Activated T-cell treated with anti-CD3 and anti-CD28 coated beads, Interleukin-2, amount 50 U/mL, for 24 hours (primary cell): Measurements from ENCODE around the gene LSR.
A peak's percentile ranks its signal among the peaks of the same experiment; 100 is the strongest.

ENCODE experiments used
- DNase-seq: peaks from one replicate; pipeline ENCODE4 v3.0.0-alpha.2; 2020
- H3K27ac Mint-ChIP-seq: 2 replicates; pipeline ENCODE4 v1.8.0; 2020; ENCODE audit warnings: mild to moderate bottlenecking, mixed read lengths
- H3K27me3 Mint-ChIP-seq: 2 replicates; pipeline ENCODE4 v1.8.0; 2020; ENCODE audit warnings: mixed read lengths
- H3K36me3 Mint-ChIP-seq: 2 replicates; pipeline ENCODE4 v1.8.0; 2020; ENCODE audit warnings: low read depth, mixed read lengths
- H3K4me1 Mint-ChIP-seq: 2 replicates; pipeline ENCODE4 v1.8.0; 2020; ENCODE audit warnings: low read depth, mixed read lengths
- H3K4me3 Mint-ChIP-seq: 2 replicates; pipeline ENCODE4 v1.8.0; 2020; ENCODE audit warnings: mild to moderate bottlenecking, moderate library complexity, mixed read lengths
- H3K9me3 Mint-ChIP-seq: 2 replicates; pipeline ENCODE4 v1.8.0; 2020; ENCODE audit warnings: mixed read lengths

Gene LSR

DNA sequence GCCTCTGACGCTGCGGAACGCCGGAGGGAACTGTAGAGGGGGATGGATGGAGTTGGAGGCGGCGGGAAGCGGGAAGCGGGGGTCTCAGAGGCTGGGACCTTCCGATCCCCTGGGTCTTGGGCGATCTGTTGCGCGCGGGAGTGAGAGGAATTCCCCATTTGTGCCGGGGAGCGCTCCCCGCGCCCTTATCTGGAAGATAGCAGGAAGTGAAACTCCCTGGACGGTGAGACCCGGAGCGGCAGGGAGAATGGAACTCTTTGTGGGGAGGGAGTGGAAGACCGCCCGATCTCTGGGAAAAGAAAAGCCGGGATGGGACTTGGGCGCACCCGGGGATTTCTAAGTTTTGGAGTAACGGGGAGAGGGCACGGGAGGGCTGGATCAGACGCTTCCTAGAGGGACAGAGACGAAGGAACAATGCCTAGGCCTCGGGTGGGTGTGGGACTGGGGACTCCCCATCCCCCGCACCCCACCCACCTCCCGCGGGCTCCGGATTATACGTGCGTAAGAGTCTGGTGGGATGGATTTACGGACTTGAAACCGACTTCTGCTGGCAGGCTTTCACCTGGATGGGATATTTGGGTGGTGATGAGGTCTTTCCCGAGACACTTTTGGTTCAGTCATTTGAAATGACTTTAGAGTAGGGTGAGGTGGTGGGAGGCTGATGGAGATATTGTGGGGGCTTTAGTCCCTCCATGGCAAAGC lies 495 bp downstream of the LSR start:
- peaks cover 5% of the 10 kb centered on the region for H3K9me3 Mint-ChIP-seq
- H3K27ac Mint-ChIP-seq = peak overlapping the region; percentile 86
- peak overlapping the region; percentile 89 for H3K4me3 Mint-ChIP-seq

DNA sequence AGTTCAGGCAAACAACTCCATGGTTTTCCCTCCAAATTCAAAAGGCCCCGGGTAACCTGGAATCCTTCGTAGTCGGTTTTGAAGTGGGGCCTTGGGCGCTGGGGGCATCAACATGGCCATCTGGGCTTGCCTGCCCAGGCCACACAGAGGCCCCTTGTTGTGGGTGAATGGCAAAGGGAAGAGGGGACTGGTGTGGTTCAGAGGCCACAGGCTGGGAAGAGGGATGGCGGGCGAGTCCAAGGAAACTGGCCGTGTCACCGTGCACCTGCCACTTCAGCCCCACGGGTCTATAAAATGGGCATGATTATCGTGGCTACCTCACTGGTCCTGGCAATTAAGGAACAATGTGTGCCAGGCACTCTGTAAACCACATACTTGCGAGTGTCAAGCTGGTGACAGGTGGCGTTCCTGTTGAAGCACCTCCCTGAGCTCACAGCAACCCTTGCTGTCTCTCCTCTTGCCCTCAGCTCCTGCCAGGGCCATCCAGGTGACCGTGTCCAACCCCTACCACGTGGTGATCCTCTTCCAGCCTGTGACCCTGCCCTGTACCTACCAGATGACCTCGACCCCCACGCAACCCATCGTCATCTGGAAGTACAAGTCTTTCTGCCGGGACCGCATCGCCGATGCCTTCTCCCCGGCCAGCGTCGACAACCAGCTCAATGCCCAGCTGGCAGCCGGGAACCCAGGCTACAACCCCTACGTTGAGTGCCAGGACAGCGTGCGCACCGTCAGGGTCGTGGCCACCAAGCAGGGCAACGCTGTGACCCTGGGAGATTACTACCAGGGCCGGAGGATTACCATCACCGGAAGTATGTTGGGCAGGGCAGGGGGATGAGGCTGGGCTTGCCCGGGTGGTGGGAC lies 1.3 kb downstream of the LSR start:
- H3K4me3 Mint-ChIP-seq = peak overlapping the region; percentile 89
- H3K4me1 Mint-ChIP-seq = peaks cover 38% of the 10 kb centered on the region
- DNase-seq = peak; percentile 29
- peaks cover 19% of the 10 kb centered on the region for H3K27me3 Mint-ChIP-seq
- H3K9me3 Mint-ChIP-seq = no peaks in the 10 kb centered on the region
- H3K36me3 Mint-ChIP-seq = peaks cover 37% of the 10 kb centered on the region
- peak overlapping the region; percentile 63 for H3K27ac Mint-ChIP-seq

More for the DNA sequence above, 495 bp downstream of the LSR start:
- DNase-seq = no peak
- H3K27me3 Mint-ChIP-seq = peaks cover 19% of the 10 kb centered on the region
- peaks cover 38% of the 10 kb centered on the region for H3K4me1 Mint-ChIP-seq
- peaks cover 29% of the 10 kb centered on the region for H3K36me3 Mint-ChIP-seq

DNA sequence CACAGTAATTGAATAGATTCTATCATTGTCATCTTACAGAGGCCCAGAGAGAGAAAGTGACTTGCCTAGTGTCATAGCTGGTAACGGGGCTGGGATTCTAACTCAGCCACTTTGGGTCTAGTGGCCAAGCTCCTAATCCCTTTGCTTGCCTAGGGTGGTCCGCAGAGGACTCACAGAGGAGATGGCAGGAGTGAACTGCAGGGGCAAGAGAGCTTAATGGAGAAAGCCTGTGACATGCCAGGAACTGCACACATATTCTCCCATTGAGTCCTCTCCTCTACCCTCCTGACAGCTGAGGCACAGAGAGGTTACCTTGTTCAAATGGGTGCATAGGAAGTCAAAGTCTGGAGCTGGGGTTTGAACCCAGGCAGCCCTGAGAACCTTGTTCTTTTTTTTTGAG lies 2.7 kb downstream of the LSR start:
- DNase-seq = peak; percentile 24
- Mint-ChIP-seq H3K27me3 (peaks cover 19% of the 10 kb centered on the region), H3K9me3 (no peaks in the 10 kb centered on the region), H3K27ac (no peak overlapping the region), H3K36me3 (peaks cover 43% of the 10 kb centered on the region), H3K4me1 (peaks cover 46% of the 10 kb centered on the region), H3K4me3 (no peak overlapping the region)

DNA sequence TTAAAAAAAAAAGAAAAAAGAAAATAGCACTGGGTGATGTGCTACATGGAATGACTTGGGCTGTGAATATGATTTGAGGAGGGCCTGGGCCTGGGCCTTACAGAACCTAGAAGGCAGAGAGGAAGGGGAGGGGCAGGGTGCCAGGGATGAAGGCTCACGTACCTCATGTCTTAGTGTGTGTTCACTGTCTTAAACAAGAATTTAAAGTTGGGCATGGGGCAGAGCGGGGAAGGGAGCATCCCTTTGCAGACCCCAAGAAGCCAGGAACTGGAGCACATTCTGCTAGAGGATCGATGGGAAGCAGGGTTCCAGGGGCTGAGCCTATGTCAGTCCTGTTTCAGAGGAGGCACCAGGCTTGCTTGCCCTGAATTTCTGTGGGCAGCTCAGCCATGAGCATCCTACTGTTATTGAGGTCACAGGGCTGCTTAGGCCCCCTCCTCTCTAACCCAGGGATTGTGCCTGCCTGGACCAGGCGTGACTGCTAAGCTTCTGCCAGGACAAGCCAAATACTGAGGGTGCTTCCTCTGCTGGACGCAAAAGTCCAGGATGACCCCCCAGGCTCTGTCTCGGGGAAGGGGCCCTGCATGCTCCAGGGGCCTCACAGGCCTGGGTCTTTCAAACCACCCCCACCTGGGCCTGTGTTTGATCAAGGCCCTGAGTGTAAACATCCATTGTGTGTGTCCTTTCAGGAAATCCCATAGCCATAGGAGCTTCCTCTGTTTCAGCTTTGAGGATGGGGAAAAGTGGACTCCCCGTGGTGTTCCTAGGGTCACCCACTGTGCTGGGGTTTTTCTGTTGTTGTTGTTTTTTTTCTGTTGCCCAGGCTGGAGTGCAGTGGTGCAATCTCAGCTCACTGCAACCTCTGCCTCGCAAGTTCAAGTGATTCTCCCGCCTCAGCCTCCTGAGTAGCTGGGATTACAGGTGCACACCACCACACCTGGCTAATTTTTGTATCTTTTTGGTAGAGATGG lies 4.8 kb downstream of the LSR start:
- H3K27ac Mint-ChIP-seq = no peak overlapping the region
- H3K36me3 Mint-ChIP-seq = peaks cover 43% of the 10 kb centered on the region
- peak; percentile 22 for DNase-seq
- H3K4me1 Mint-ChIP-seq = peaks cover 48% of the 10 kb centered on the region
- no peaks in the 10 kb centered on the region for H3K9me3 Mint-ChIP-seq
- peaks cover 12% of the 10 kb centered on the region for H3K27me3 Mint-ChIP-seq
- no peak overlapping the region for H3K4me3 Mint-ChIP-seq

DNA sequence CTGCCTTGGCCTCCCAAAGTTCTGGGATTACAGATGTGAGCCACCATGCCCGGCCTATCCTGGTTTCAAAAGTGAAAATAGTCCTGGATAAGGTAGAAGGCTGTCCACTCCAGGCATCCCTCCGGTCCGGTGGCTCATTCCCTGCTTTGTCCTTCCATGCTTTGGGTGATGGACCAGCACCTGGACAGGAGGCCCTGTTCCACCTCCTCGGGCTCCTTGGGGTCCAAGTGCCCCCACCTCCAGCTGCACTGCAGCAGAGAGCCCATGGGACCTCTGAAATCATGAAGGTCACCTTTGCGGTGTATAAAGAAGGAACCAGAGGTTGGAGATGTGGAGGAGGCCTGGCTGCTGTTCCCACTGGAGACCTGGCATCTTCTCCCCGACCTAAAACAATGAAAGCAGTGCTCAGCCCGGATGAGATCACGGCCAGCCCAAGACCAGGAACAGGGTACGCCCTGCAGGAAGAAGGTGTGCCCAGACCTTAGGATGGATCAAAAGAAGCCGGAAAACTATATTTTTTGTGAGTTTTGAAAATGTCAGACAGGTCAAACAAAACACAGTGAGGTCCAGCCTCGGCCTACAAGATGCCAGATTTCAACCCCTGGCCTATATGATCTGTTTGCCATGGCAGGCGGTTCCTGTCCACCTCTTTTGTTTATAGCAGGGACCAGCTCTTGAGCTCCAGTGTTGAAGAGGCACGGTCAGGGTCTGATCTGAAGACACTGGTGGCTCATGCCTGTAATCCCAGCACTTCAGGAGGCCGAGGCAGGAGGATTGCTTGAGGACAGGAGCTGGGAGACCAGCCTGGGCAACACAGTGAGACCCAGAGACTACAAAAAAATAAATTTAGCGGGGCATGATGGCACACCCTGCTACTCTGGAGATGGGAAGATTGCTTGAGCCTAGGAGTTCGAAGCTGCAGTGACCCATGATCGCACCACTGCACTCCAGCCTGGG lies 5.8 kb downstream of the LSR start:
- H3K27me3 Mint-ChIP-seq = peaks cover 4% of the 10 kb centered on the region
- peak overlapping the region; percentile 34 for H3K27ac Mint-ChIP-seq
- peak; percentile 13 for DNase-seq
- peaks cover 38% of the 10 kb centered on the region for H3K4me1 Mint-ChIP-seq
- H3K36me3 Mint-ChIP-seq = peaks cover 38% of the 10 kb centered on the region
- no peaks in the 10 kb centered on the region for H3K9me3 Mint-ChIP-seq
- H3K4me3 Mint-ChIP-seq = no peak overlapping the region

DNA sequence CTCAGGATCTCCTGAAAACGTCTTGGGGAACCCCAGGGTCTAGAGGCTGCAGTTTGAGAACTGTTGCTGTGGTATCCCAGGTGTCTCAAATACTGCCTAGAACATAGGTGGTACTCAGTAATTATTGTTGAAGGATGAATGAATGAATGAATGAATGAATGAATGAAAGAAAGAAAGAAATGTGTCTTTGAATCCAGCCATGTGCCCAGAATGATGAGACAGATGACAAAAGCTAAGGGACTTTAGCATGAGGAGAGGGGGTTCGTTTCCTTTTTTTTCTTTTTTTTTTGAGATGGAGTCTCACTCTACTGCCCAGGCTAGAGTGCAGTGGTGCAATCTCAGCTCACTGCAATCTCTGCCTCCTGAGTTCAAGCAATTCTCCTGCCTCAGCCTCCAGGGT lies 7.8 kb downstream of the LSR start:
- no peak for DNase-seq
- H3K4me3 Mint-ChIP-seq = no peak overlapping the region
- H3K27me3 Mint-ChIP-seq = no peaks in the 10 kb centered on the region
- peaks cover 28% of the 10 kb centered on the region for H3K4me1 Mint-ChIP-seq
- H3K27ac Mint-ChIP-seq = peak overlapping the region; percentile 59
- H3K36me3 Mint-ChIP-seq = peaks cover 27% of the 10 kb centered on the region
- H3K9me3 Mint-ChIP-seq = no peaks in the 10 kb centered on the region

DNA sequence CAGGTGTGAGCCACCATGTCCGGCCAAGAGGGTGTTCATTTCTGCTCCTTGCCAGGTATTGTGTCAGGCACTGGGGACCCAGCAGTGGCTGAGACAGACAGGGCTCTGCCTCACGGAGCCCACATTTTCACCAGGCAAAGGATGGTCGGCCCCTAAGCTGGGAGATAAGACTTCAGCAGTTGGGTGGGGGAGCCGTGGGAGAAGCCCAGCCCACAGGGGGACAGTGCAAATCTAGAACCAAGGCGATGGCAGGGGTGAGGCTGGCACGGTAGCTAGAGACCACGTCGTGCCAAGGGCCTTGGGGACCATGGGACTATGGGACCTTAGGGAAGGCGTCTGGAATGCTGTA lies 8.3 kb downstream of the LSR start:
- no peaks in the 10 kb centered on the region for H3K27me3 Mint-ChIP-seq
- H3K4me3 Mint-ChIP-seq = no peak overlapping the region
- peaks cover 25% of the 10 kb centered on the region for H3K36me3 Mint-ChIP-seq
- H3K9me3 Mint-ChIP-seq = no peaks in the 10 kb centered on the region
- no peak for DNase-seq
- H3K27ac Mint-ChIP-seq = peak overlapping the region; percentile 55
- peaks cover 28% of the 10 kb centered on the region for H3K4me1 Mint-ChIP-seq

DNA sequence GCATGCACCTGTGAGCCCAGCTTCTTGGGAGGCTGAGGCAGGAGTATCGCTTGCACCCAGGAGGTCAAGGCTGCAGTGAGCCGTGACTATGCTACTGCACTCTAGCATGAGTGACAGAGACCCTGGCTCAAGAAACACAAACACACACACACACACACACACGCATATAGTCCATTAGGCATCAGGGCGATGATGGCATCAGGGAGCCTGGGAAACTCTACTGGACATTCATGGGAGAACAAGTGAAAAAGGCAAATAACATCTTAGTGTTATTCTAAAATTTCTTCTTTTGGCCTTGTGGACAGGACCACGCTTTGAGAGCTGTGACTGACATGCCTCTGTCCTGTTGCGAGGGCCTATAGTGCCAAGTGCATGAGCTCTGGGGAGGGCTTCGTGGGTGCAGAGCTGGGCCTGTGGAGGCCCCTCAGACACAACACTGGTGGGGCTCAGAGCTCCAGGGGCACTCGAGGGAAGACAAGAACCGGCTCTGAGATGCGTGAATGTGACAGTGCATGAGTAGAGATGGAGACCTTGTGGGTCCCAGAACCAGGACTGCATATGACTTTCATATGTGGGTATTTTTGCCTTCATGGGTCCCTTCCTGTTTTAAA lies 12.0 kb downstream of the LSR start:
- peak; percentile 27 for DNase-seq
- Mint-ChIP-seq H3K36me3 (peaks cover 30% of the 10 kb centered on the region), H3K4me3 (no peak overlapping the region), H3K27me3 (no peaks in the 10 kb centered on the region), H3K27ac (peak overlapping the region; percentile 66), H3K4me1 (peaks cover 31% of the 10 kb centered on the region), H3K9me3 (no peaks in the 10 kb centered on the region)

DNA sequence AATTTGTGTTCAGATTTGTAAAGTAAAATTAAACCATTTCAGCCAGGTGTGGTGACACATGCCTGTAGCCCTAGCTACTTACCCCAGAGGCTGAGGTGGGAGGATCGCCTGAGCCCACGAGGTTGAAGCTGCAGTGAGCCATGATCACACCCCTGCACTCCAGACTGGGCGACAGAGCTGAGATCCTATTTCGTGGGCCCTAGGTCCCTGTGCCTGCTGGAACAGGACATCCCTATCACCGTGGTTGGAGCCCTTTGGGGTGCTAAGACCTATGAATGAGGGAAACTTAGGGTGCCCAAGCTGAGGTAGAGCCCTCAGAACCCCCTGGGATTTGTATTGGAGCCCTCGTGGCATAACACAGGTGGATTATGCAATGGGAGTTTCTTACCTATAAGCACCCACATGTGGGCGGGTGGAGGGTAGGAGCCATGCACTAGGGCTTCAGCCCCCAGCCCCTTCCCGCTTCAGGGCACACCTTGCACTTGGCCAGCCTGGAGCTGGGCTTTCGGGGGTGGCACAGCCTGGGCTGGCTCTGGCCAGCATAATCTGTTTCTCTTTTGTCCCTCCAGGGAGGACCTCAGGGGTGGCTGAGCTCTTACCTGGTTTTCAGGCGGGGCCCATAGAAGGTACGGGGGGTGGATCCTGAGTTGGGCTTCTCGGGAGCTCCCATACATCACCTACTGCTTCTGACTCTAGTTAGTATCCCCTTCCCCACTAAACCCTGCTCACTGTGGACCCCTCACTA lies 12.7 kb downstream of the LSR start:
- H3K9me3 Mint-ChIP-seq = no peaks in the 10 kb centered on the region
- H3K27me3 Mint-ChIP-seq = no peaks in the 10 kb centered on the region
- H3K4me3 Mint-ChIP-seq = no peak overlapping the region
- peaks cover 37% of the 10 kb centered on the region for H3K36me3 Mint-ChIP-seq
- peak; percentile 35 for DNase-seq
- peaks cover 36% of the 10 kb centered on the region for H3K4me1 Mint-ChIP-seq
- H3K27ac Mint-ChIP-seq = peak overlapping the region; percentile 18

DNA sequence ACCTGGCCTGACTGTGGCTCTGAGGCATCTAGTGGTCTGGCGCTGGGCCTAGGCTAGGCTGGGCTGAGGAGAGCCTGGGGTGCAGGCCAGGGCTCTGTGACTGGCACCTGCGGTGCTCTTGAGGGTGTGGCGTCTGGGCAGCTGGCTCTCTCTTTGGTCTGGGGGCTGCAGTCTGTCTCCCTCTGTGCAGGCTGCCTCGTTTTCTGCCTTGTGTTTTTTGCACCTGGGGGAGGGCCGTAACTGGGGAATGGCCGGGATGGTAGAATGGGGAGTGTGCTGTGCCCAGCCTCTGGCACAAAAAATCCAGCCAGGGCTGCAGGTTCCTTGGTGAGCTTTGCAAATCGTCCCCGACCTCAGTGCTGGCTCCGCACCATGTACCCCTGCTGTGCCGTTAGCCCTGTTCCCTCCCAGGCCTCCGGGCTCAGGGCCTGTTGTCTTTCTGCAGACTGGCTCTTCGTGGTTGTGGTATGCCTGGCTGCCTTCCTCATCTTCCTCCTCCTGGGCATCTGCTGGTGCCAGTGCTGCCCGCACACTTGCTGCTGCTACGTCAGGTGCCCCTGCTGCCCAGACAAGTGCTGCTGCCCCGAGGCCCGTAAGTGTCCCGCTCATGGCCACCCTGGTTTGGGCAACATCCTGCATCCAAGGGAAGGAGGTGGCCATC lies 13.4 kb downstream of the LSR start:
- peak overlapping the region; percentile 13 for H3K27ac Mint-ChIP-seq
- peaks cover 35% of the 10 kb centered on the region for H3K4me1 Mint-ChIP-seq
- no peaks in the 10 kb centered on the region for H3K9me3 Mint-ChIP-seq
- peaks cover 38% of the 10 kb centered on the region for H3K36me3 Mint-ChIP-seq
- no peaks in the 10 kb centered on the region for H3K27me3 Mint-ChIP-seq
- no peak overlapping the region for H3K4me3 Mint-ChIP-seq
- peak; percentile 33 for DNase-seq

DNA sequence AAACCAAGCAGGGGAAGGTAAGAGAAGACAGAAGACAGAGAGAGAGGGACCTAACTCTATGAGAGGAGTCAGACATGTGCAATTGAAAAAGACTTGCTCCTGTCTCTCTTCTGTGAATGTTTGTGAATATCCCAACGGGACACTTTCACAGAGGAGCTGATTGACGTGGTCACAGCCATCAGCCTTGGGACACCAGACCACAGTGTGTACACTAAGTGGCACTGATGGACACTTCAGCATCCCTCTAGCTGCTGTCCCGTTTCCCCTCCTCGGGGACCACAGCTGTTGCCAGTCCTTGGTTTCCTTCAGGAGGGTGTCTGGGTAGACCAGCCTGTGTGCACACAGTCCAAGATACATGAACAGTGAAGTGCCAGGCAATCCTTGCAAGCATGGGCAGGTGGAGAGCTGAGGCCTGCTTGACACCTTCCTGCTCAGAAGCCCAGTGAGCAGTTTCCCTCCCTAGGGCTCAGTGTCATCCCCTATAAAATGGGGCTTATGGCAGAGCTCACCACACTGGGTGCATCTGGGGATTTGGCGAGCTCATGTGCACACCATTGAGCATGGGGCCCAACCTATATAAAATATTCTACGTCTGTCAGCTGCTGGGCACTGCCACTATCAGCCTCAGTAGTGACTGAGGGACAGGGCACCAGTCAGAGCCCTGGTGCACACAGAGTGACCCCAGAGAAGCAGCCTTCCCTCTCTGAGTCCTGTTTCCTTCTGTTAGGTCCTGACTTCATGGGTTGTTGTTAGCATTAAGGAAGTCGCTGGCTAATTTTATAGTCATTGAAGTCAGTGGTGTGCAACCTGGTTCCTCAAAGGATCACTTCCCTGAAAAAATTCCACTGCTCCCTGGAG lies 15.7 kb downstream of the LSR start:
- H3K27me3 Mint-ChIP-seq = no peaks in the 10 kb centered on the region
- DNase-seq = peak; percentile 33
- no peak overlapping the region for H3K4me3 Mint-ChIP-seq
- H3K9me3 Mint-ChIP-seq = no peaks in the 10 kb centered on the region
- peak overlapping the region; percentile 97 for H3K27ac Mint-ChIP-seq
- H3K4me1 Mint-ChIP-seq = peaks cover 28% of the 10 kb centered on the region
- peaks cover 41% of the 10 kb centered on the region for H3K36me3 Mint-ChIP-seq
